ENCODE data around the gene CIRBP.

GRCh38 chr19:1269065-1269477, at the start of gene CIRBP:
- TF ChIP-seq CTCF (conservative IDR thresholded peaks at IDR 0.05; ENCODE audit: low read depth, low read length): no peak
- no peak for TF ChIP-seq EZH2 (IDR thresholded peaks at IDR 0.05; ENCODE audit: borderline replicate concordance, low read depth, low read length, poor library complexity, severe bottlenecking)

All from A673 (cell line).